ENCODE data around the gene ATP8B1. TPM values are rescaled to one million over a fixed set of nuclear protein-coding genes. Genes with fewer than 3 reads are reported as not detected.

Gene ATP8B1
- total and polyA plus RNA-seq, 2 of the 8 experiments (the other 6 are each of a cell fraction or from before 2014, with no cell fraction given) = 1.1 to 4.6 TPM

DNA sequence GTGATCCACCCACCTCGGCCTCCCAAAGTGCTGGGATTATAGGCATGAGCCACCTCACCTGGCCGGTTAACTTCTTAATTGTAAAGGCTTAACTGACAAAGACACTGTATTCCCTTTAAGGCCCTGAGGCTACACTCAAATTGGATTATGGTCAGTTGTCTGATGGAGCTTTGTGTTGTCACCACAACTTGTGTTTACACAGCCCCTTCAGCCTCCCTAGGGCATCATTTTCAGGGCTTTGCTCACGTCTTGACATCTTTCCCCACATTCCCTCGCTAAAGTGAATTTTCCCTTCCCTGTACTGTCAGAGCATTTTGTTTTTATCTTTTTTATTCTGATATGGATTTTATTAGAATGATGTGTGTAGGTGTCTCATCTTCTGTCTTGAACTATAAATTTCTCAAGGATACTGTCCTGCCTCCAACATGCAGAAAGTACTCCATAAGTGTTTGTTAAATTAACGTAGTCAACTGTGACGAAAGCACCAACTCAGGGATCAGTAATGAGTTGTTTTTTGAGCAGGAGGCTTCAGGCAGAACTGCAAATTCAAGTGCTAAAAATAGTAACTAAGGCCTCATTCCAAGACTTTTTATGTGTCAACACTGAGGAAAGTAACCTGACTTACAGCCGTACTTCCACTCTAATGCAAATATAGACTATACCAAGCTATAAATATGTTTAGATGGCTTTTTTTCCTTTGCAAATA lies 104.4 kb downstream of the ATP8B1 start (continued):
- TF ChIP-seq, protein P1, sequence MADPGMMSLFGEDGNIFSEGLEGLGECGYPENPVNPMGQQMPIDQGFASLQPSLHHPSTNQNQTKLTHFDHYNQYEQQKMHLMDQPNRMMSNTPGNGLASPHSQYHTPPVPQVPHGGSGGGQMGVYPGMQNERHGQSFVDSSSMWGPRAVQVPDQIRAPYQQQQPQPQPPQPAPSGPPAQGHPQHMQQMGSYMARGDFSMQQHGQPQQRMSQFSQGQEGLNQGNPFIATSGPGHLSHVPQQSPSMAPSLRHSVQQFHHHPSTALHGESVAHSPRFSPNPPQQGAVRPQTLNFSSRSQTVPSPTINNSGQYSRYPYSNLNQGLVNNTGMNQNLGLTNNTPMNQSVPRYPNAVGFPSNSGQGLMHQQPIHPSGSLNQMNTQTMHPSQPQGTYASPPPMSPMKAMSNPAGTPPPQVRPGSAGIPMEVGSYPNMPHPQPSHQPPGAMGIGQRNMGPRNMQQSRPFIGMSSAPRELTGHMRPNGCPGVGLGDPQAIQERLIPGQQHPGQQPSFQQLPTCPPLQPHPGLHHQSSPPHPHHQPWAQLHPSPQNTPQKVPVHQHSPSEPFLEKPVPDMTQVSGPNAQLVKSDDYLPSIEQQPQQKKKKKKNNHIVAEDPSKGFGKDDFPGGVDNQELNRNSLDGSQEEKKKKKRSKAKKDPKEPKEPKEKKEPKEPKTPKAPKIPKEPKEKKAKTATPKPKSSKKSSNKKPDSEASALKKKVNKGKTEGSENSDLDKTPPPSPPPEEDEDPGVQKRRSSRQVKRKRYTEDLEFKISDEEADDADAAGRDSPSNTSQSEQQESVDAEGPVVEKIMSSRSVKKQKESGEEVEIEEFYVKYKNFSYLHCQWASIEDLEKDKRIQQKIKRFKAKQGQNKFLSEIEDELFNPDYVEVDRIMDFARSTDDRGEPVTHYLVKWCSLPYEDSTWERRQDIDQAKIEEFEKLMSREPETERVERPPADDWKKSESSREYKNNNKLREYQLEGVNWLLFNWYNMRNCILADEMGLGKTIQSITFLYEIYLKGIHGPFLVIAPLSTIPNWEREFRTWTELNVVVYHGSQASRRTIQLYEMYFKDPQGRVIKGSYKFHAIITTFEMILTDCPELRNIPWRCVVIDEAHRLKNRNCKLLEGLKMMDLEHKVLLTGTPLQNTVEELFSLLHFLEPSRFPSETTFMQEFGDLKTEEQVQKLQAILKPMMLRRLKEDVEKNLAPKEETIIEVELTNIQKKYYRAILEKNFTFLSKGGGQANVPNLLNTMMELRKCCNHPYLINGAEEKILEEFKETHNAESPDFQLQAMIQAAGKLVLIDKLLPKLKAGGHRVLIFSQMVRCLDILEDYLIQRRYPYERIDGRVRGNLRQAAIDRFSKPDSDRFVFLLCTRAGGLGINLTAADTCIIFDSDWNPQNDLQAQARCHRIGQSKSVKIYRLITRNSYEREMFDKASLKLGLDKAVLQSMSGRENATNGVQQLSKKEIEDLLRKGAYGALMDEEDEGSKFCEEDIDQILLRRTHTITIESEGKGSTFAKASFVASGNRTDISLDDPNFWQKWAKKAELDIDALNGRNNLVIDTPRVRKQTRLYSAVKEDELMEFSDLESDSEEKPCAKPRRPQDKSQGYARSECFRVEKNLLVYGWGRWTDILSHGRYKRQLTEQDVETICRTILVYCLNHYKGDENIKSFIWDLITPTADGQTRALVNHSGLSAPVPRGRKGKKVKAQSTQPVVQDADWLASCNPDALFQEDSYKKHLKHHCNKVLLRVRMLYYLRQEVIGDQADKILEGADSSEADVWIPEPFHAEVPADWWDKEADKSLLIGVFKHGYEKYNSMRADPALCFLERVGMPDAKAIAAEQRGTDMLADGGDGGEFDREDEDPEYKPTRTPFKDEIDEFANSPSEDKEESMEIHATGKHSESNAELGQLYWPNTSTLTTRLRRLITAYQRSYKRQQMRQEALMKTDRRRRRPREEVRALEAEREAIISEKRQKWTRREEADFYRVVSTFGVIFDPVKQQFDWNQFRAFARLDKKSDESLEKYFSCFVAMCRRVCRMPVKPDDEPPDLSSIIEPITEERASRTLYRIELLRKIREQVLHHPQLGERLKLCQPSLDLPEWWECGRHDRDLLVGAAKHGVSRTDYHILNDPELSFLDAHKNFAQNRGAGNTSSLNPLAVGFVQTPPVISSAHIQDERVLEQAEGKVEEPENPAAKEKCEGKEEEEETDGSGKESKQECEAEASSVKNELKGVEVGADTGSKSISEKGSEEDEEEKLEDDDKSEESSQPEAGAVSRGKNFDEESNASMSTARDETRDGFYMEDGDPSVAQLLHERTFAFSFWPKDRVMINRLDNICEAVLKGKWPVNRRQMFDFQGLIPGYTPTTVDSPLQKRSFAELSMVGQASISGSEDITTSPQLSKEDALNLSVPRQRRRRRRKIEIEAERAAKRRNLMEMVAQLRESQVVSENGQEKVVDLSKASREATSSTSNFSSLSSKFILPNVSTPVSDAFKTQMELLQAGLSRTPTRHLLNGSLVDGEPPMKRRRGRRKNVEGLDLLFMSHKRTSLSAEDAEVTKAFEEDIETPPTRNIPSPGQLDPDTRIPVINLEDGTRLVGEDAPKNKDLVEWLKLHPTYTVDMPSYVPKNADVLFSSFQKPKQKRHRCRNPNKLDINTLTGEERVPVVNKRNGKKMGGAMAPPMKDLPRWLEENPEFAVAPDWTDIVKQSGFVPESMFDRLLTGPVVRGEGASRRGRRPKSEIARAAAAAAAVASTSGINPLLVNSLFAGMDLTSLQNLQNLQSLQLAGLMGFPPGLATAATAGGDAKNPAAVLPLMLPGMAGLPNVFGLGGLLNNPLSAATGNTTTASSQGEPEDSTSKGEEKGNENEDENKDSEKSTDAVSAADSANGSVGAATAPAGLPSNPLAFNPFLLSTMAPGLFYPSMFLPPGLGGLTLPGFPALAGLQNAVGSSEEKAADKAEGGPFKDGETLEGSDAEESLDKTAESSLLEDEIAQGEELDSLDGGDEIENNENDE (IDR thresholded peaks at IDR 0.05; ENCODE audit: insufficient replicate concordance, low read length) = no peak
- no peak for TF ChIP-seq POU5F1 (IDR thresholded peaks at IDR 0.05; ENCODE audit: low read depth, low read length)
- TF ChIP-seq NRF1 (IDR thresholded peaks at IDR 0.05; ENCODE audit: low read depth, low read length) = no peak
- TF ChIP-seq BACH1 (IDR thresholded peaks at IDR 0.05; ENCODE audit: low read length) = no peak

All from H1 (cell line).